Activated CD4-positive, alpha-beta T cell treated with anti-CD3 and anti-CD28 coated beads for 36 hours (primary cell): ENCODE data around the gene CLCA4. TPM values are rescaled to one million over a fixed set of nuclear protein-coding genes. Genes with fewer than 3 reads are reported as not detected.

Experiments used
- ATAC-seq: fragments of 200-7000 bp; cut with Tn5 transposase; one replicate; pipeline ENCODE4 v1.10.0; 2021; ENCODE audit warnings: mild to moderate bottlenecking, moderate library complexity
- CTCF ChIA-PET: fragments of 350-600 bp; sonication (Branson Sonifier 250); formaldehyde crosslinking; loops from one replicate; lab custom pipeline; 2021; ENCODE audit warnings: antibody characterized with exemption; lab: Charles Lee
- POLR2A ChIA-PET: fragments of 350-600 bp; sonication (Branson Sonifier 250); formaldehyde crosslinking; loops from one replicate; lab custom pipeline; 2021; ENCODE audit warnings: antibody characterized with exemption, inconsistent platforms; lab: Charles Lee
- DNase-seq: peaks from one replicate; pipeline ENCODE4 v3.0.0-alpha.2; 2020
- H3K27ac Mint-ChIP-seq: one replicate; pipeline ENCODE4 v1.8.0; 2021; ENCODE audit warnings: mixed read lengths
- H3K27me3 Mint-ChIP-seq: one replicate; pipeline ENCODE4 v1.8.0; 2021; ENCODE audit warnings: mixed read lengths
- H3K36me3 Mint-ChIP-seq: one replicate; pipeline ENCODE4 v1.8.0; 2021; ENCODE audit warnings: low read depth, mixed read lengths
- H3K4me1 Mint-ChIP-seq: one replicate; pipeline ENCODE4 v1.8.0; 2021; ENCODE audit warnings: mixed read lengths
- H3K4me3 Mint-ChIP-seq: one replicate; pipeline ENCODE4 v1.8.0; 2021; ENCODE audit warnings: mild to moderate bottlenecking, moderate library complexity, mixed read lengths
- H3K9me3 Mint-ChIP-seq: one replicate; pipeline ENCODE4 v1.8.0; 2021; ENCODE audit warnings: low read depth, mixed read lengths
- intact Hi-C, 2 experiments: fragments of 100-400 bp; cut with DNase I in 1 of 2; cut with micrococcal nuclease in 1 of 2; formaldehyde crosslinking; loops; one replicate each; pipeline versions ENCODE4 v1.14.2 to v1.15.1; 2022 to 2024; cut with DNase I, micrococcal nuclease
- total RNA-seq, 2 experiments: library from RNA; stranded (reverse); gene quantifications; one replicate each; pipeline ENCODE4 v1.2.3, GENCODE V29; 2021

The CLCA4 gene
- total RNA-seq, 2 experiments from 2014 or later: not detected

- Mint-ChIP-seq H3K4me1 (no peaks in the 10 kb centered on the region), H3K36me3 (no peaks in the 10 kb centered on the region), H3K27ac (no peak overlapping the region), H3K4me3 (no peak overlapping the region), H3K9me3 (no peaks in the 10 kb centered on the region), H3K27me3 (peaks cover 4% of the 10 kb centered on the region)
- intact Hi-C loops: no loop called here
- ATAC-seq: no peak
- DNase-seq: no peak
- POLR2A ChIA-PET: no interaction called here
- CTCF ChIA-PET: interaction anchor here (0.6 to 1.0 kb wide), 4 partner anchors 28 to 236 kb away, joined by 3 read pairs; no protein-coding TSS in a partner anchor
Measured at GRCh38 chr1:86530211-86530845, 16.6 kb upstream of the CLCA4 start.

- intact Hi-C loops: no loop called here
- Mint-ChIP-seq H3K36me3 (no peaks in the 10 kb centered on the region), H3K27me3 (peaks cover 18% of the 10 kb centered on the region), H3K27ac (no peak overlapping the region), H3K9me3 (no peaks in the 10 kb centered on the region), H3K4me3 (no peak overlapping the region), H3K4me1 (no peaks in the 10 kb centered on the region)
- ChIA-PET POLR2A (no interaction called here), CTCF (interaction anchor here (1.3 to 1.4 kb wide), 2 partner anchors 38 to 158 kb away, joined by 3 to 4 read pairs; no protein-coding TSS in a partner anchor)
- ATAC-seq (no peak), DNase-seq (no peak)
Measured at GRCh38 chr1:86537928-86538695, 8.8 kb upstream of the CLCA4 start.

GRCh38 chr1:86538775-86539174 lies 8.1 kb upstream of the CLCA4 start:
- Mint-ChIP-seq H3K4me3 (no peak overlapping the region), H3K9me3 (no peaks in the 10 kb centered on the region), H3K27ac (no peak overlapping the region), H3K36me3 (no peaks in the 10 kb centered on the region), H3K27me3 (peaks cover 20% of the 10 kb centered on the region), H3K4me1 (no peaks in the 10 kb centered on the region)
- ATAC-seq (no peak), DNase-seq (no peak)
- POLR2A ChIA-PET: no interaction called here
- CTCF ChIA-PET: no interaction called here
- intact Hi-C loops: no loop called here

GRCh38 chr1:86541859-86542258 lies 5.0 kb upstream of the CLCA4 start:
- H3K4me1 Mint-ChIP-seq: no peaks in the 10 kb centered on the region
- H3K27ac Mint-ChIP-seq: no peak overlapping the region
- intact Hi-C loops: no loop called here
- peaks cover 14% of the 10 kb centered on the region for H3K27me3 Mint-ChIP-seq
- no peaks in the 10 kb centered on the region for H3K9me3 Mint-ChIP-seq
- no peak overlapping the region for H3K4me3 Mint-ChIP-seq
- ChIA-PET POLR2A (interaction anchor here (0.7 kb wide), 1 partner anchor 28 kb away, joined by 3 read pairs; no protein-coding TSS in a partner anchor), CTCF (interaction anchor here (1.3 kb wide), 1 partner anchor 23 kb away, joined by 4 read pairs; no protein-coding TSS in a partner anchor)
- H3K36me3 Mint-ChIP-seq: no peaks in the 10 kb centered on the region
- DNase-seq (no peak), ATAC-seq (no peak)

- DNase-seq (no peak), ATAC-seq (no peak)
- intact Hi-C loops: no loop called here
- Mint-ChIP-seq H3K4me1 (no peaks in the 10 kb centered on the region), H3K9me3 (no peaks in the 10 kb centered on the region), H3K27ac (no peak overlapping the region), H3K4me3 (no peak overlapping the region), H3K36me3 (no peaks in the 10 kb centered on the region), H3K27me3 (peaks cover 14% of the 10 kb centered on the region)
- CTCF ChIA-PET: no interaction called here
- POLR2A ChIA-PET: no interaction called here
Measured at GRCh38 chr1:86542631-86543030, 4.2 kb upstream of the CLCA4 start.

GRCh38 chr1:86548839-86549238 lies 2.0 kb downstream of the CLCA4 start:
- ATAC-seq: no peak
- H3K27ac Mint-ChIP-seq: no peak overlapping the region

GRCh38 chr1:86551305-86551704 lies 4.4 kb downstream of the CLCA4 start:
- H3K4me3 Mint-ChIP-seq: no peak overlapping the region
- DNase-seq (no peak), ATAC-seq (no peak)
- H3K36me3 Mint-ChIP-seq: no peaks in the 10 kb centered on the region
- no peak overlapping the region for H3K27ac Mint-ChIP-seq
- H3K4me1 Mint-ChIP-seq: no peaks in the 10 kb centered on the region
- ChIA-PET POLR2A (no interaction called here), CTCF (no interaction called here)
- peaks cover 1% of the 10 kb centered on the region for H3K9me3 Mint-ChIP-seq
- intact Hi-C loops: no loop called here
- peaks cover 2% of the 10 kb centered on the region for H3K27me3 Mint-ChIP-seq

More at GRCh38 chr1:86548839-86549238, 2.0 kb downstream of the CLCA4 start:
- H3K36me3 Mint-ChIP-seq: no peaks in the 10 kb centered on the region
- ChIA-PET CTCF (no interaction called here), POLR2A (no interaction called here)
- intact Hi-C loops: no loop called here
- no peaks in the 10 kb centered on the region for H3K9me3 Mint-ChIP-seq
- no peaks in the 10 kb centered on the region for H3K4me1 Mint-ChIP-seq
- no peak overlapping the region for H3K4me3 Mint-ChIP-seq
- H3K27me3 Mint-ChIP-seq: peaks cover 3% of the 10 kb centered on the region
- no peak for DNase-seq

- ChIA-PET CTCF (interaction anchor here (1.0 kb wide), 1 partner anchor 52 kb away, joined by 3 read pairs; no protein-coding TSS in a partner anchor), POLR2A (no interaction called here)
- peaks cover 5% of the 10 kb centered on the region for H3K27me3 Mint-ChIP-seq
- no peak for DNase-seq
- no peaks in the 10 kb centered on the region for H3K36me3 Mint-ChIP-seq
- H3K4me3 Mint-ChIP-seq: no peak overlapping the region
- no peaks in the 10 kb centered on the region for H3K4me1 Mint-ChIP-seq
- H3K9me3 Mint-ChIP-seq: peaks cover 2% of the 10 kb centered on the region
- H3K27ac Mint-ChIP-seq: no peak overlapping the region
- ATAC-seq: no peak
- intact Hi-C loops: no loop called here
Measured at GRCh38 chr1:86552376-86552775, 5.5 kb downstream of the CLCA4 start.

GRCh38 chr1:86557739-86558138 lies 10.9 kb downstream of the CLCA4 start:
- intact Hi-C loops: no loop called here
- CTCF ChIA-PET: interaction anchor here (0.8 kb wide), 1 partner anchor 84 kb away, joined by 3 read pairs; no protein-coding TSS in a partner anchor
- POLR2A ChIA-PET: interaction anchor here (0.6 kb wide), 1 partner anchor 457 kb away, joined by 4 read pairs; no protein-coding TSS in a partner anchor
- Mint-ChIP-seq H3K9me3 (peaks cover 13% of the 10 kb centered on the region), H3K4me1 (no peaks in the 10 kb centered on the region), H3K27ac (no peak overlapping the region), H3K27me3 (peaks cover 23% of the 10 kb centered on the region), H3K36me3 (no peaks in the 10 kb centered on the region), H3K4me3 (no peak overlapping the region)
- DNase-seq (no peak), ATAC-seq (no peak)

- Mint-ChIP-seq H3K9me3 (peaks cover 2% of the 10 kb centered on the region), H3K4me1 (no peaks in the 10 kb centered on the region), H3K4me3 (no peak overlapping the region), H3K27me3 (peaks cover 16% of the 10 kb centered on the region), H3K36me3 (no peaks in the 10 kb centered on the region), H3K27ac (no peak overlapping the region)
- ATAC-seq (no peak), DNase-seq (no peak)
- CTCF ChIA-PET: no interaction called here
- POLR2A ChIA-PET: no interaction called here
- intact Hi-C loops: loop anchor here in 1 of 2 experiments (10.0 kb wide), 1 partner anchor 1491 kb away; no protein-coding TSS in a partner anchor
Measured at GRCh38 chr1:86563849-86564248, 17.0 kb downstream of the CLCA4 start.

- H3K4me1 Mint-ChIP-seq: no peaks in the 10 kb centered on the region
Measured at GRCh38 chr1:86567341-86567740, 20.5 kb downstream of the CLCA4 start.

More at GRCh38 chr1:86567341-86567740, 20.5 kb downstream of the CLCA4 start:
- H3K27me3 Mint-ChIP-seq: peaks cover under 1% of the 10 kb centered on the region
- no peak overlapping the region for H3K4me3 Mint-ChIP-seq
- no peak overlapping the region for H3K27ac Mint-ChIP-seq
- DNase-seq (no peak), ATAC-seq (no peak)
- no peaks in the 10 kb centered on the region for H3K36me3 Mint-ChIP-seq
- H3K9me3 Mint-ChIP-seq: no peaks in the 10 kb centered on the region
- intact Hi-C loops: loop anchor here in 1 of 2 experiments (10.0 kb wide), 1 partner anchor 1487 kb away; no protein-coding TSS in a partner anchor
- ChIA-PET CTCF (interaction anchor here (0.7 to 0.9 kb wide), 2 partner anchors 187 to 452 kb away, joined by 3 to 4 read pairs; no protein-coding TSS in a partner anchor), POLR2A (no interaction called here)
